Smooth muscle cell (in vitro differentiated cells): ENCODE data around the gene MANSC1. TPM values are rescaled to one million over a fixed set of nuclear protein-coding genes. Genes with fewer than 3 reads are reported as not detected.

Experiments used
- DNase-seq: peaks from one replicate; lab custom pipeline; 2025; ENCODE audit not compliant: unreplicated experiment; lab: John Stamatoyannopoulos, UW
- H2AFZ ChIP-seq: fragments of 200-600 bp; sonication (generic); 2 replicates; pipeline ENCODE4 v1.6.0; 2016; ENCODE audit warnings: antibody characterized with exemption, low read depth, mild to moderate bottlenecking
- H3F3A ChIP-seq: fragments of 200-600 bp; sonication (generic); 2 replicates; pipeline ENCODE4 v1.6.0; 2017; ENCODE audit warnings: antibody characterized with exemption, low read depth
- H3K27ac ChIP-seq: fragments of 200-600 bp; sonication (generic); 2 replicates; pipeline ENCODE4 v1.5.1; 2016; ENCODE audit warnings: low read depth, mild to moderate bottlenecking
- H3K27me3 ChIP-seq: fragments of 200-600 bp; sonication (generic); 2 replicates; pipeline ENCODE4 v1.6.1; 2016; ENCODE audit warnings: low read depth, mild to moderate bottlenecking
- H3K36me3 ChIP-seq: fragments of 200-600 bp; sonication (generic); 2 replicates; pipeline ENCODE4 v1.5.1; 2016; ENCODE audit warnings: low read depth
- H3K4me1 ChIP-seq: fragments of 200-600 bp; sonication (generic); 2 replicates; pipeline ENCODE4 v1.5.1; 2016; ENCODE audit warnings: low read depth
- H3K4me2 ChIP-seq: fragments of 200-600 bp; sonication (generic); 2 replicates; pipeline ENCODE4 v1.6.0; 2016; ENCODE audit warnings: mild to moderate bottlenecking
- H3K4me3 ChIP-seq: fragments of 200-600 bp; sonication (generic); 2 replicates; pipeline ENCODE4 v1.5.1; 2016; ENCODE audit warnings: mild to moderate bottlenecking
- H3K79me2 ChIP-seq: fragments of 200-600 bp; sonication (generic); 2 replicates; pipeline ENCODE4 v1.6.0; 2016; ENCODE audit warnings: low read depth, mild to moderate bottlenecking
- H3K9ac ChIP-seq: fragments of 200-600 bp; sonication (generic); 2 replicates; pipeline ENCODE4 v1.6.0; 2016; ENCODE audit warnings: low read depth
- H3K9me3 ChIP-seq: fragments of 200-600 bp; sonication (generic); replicated peaks from 2 replicates; pipeline ENCODE4 v1.5.1; 2016; ENCODE audit warnings: low read depth
- H4K20me1 ChIP-seq: fragments of 200-600 bp; sonication (generic); 2 replicates; pipeline ENCODE4 v1.6.0; 2016; ENCODE audit warnings: low read depth
- CTCF ChIP-seq: fragments of 200-600 bp; sonication (generic); IDR thresholded peaks from 2 replicates; pipeline ENCODE4 v1.5.1; 2017; ENCODE audit warnings: borderline replicate concordance, mild to moderate bottlenecking, antibody characterized with exemption; ENCODE audit not compliant: insufficient read depth, poor library complexity, severe bottlenecking
- WGBS: methylation state at CpG from one replicate; pipeline ENCODE4 v1.1.7; 2016; ENCODE audit warnings: low lambda C conversion rate; 5-methylcytosine and 5-hydroxymethylcytosine counted together
- polyA plus RNA-seq: library from polyadenylated mRNA; unstranded; fragments of >200 nt; fragmentation: Nextera tagmentation; extraction: Ambion mirVana; gene quantifications from 2 replicates; pipeline ENCODE4 v1.2.1, GENCODE V29; 2016
- total RNA-seq: library from RNA; depleted of rRNA; stranded (reverse); fragments of >200 nt; gene quantifications from 2 replicates; pipeline ENCODE4 v1.2.3, GENCODE V29; 2014

MANSC1 gene
- total and polyA plus RNA-seq, 2 experiments from 2014 or later, result 0.09 to 5.1 TPM

- no peaks in the 10 kb centered on the region for H3K36me3 ChIP-seq
- no peaks in the 10 kb centered on the region for H3K27me3 ChIP-seq
- H3K9ac ChIP-seq, result no peak overlapping the region
- no peak overlapping the region for H3K27ac ChIP-seq
- no peaks in the 10 kb centered on the region for H3F3A ChIP-seq
- peaks cover 8% of the 10 kb centered on the region for H3K4me1 ChIP-seq
- no peak for TF ChIP-seq CTCF
- no peak overlapping the region for H2AFZ ChIP-seq
- no peaks in the 10 kb centered on the region for H3K79me2 ChIP-seq
- no peak overlapping the region for H3K4me3 ChIP-seq
- DNase-seq, result no peak
- 60% methylated on average over 5 of the region's 5 CpGs for whole genome bisulfite sequencing
- no peak overlapping the region for H3K4me2 ChIP-seq
- H3K9me3 ChIP-seq, result no peaks in the 10 kb centered on the region
- no peaks in the 10 kb centered on the region for H4K20me1 ChIP-seq
These were observed 55.6 kb downstream of the MANSC1 start for GRCh38 chr12:12294215-12295005.

- Histone ChIP-seq H2AFZ (no peak overlapping the region), H3K36me3 (no peaks in the 10 kb centered on the region), H3K27ac (no peak overlapping the region), H3F3A (no peaks in the 10 kb centered on the region), H3K27me3 (no peaks in the 10 kb centered on the region), H3K4me2 (no peak overlapping the region), H3K9ac (no peak overlapping the region), H3K4me3 (no peak overlapping the region), H3K4me1 (peaks cover 8% of the 10 kb centered on the region), H3K9me3 (no peaks in the 10 kb centered on the region), H4K20me1 (no peaks in the 10 kb centered on the region), H3K79me2 (no peaks in the 10 kb centered on the region)
- WGBS, result 68% methylated on average over 1 of the region's 1 CpG
- no peak for TF ChIP-seq CTCF
- DNase-seq, result no peak
These were observed 59.8 kb downstream of the MANSC1 start for GRCh38 chr12:12290206-12290605.

DNA sequence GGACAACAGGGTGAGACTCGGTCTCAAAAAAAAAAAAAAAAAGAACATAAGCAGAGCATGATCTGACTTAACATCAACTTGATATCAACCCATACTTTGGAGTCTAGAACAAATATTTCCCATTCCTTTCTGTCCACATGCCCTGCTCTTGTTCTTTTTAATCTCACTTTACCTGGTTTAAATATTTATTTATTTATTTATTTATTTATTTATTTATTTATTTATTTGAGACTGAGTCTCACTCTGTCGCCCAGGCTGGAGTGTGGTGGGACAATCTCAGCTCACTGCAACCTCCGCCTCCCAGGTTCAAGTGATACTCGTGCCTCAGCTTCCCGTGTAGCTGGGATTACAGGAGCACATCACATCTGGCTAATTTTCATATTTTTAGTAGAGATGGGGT is 63.6 kb downstream of the MANSC1 start:
- TF ChIP-seq CTCF, result no peak
- DNase-seq, result no peak
- Histone ChIP-seq H3K9ac (no peak overlapping the region), H3K27me3 (no peaks in the 10 kb centered on the region), H3K9me3 (no peaks in the 10 kb centered on the region), H4K20me1 (no peaks in the 10 kb centered on the region), H3K4me2 (no peak overlapping the region), H3F3A (no peaks in the 10 kb centered on the region), H2AFZ (no peak overlapping the region), H3K79me2 (no peaks in the 10 kb centered on the region), H3K4me3 (no peak overlapping the region), H3K27ac (no peak overlapping the region), H3K4me1 (peaks cover 17% of the 10 kb centered on the region), H3K36me3 (no peaks in the 10 kb centered on the region)
- WGBS, result 96% methylated on average over 5 of the region's 5 CpGs
